ENCODE results near the gene BDH2.

BDH2 gene

DNA sequence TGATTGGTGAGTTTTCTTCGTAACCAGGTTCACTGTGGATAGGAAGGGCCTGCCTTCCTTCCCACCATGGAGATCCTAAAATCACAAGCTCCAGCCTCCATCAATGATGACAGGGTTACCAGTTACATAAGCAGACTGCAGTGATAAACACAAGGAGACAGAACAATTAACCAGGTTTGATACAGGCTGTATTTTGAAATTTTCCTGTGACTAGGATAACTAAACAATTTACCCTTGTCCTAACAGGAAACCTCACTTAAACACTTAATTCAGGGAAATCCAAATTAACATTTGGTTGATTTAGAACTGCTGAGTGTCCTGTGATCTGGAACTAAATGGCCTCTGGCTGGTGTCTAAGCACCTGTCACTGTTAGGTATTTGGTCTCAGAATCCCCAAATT, 20.0 kb downstream of the BDH2 start:
- no peak for DNase-seq

DNA sequence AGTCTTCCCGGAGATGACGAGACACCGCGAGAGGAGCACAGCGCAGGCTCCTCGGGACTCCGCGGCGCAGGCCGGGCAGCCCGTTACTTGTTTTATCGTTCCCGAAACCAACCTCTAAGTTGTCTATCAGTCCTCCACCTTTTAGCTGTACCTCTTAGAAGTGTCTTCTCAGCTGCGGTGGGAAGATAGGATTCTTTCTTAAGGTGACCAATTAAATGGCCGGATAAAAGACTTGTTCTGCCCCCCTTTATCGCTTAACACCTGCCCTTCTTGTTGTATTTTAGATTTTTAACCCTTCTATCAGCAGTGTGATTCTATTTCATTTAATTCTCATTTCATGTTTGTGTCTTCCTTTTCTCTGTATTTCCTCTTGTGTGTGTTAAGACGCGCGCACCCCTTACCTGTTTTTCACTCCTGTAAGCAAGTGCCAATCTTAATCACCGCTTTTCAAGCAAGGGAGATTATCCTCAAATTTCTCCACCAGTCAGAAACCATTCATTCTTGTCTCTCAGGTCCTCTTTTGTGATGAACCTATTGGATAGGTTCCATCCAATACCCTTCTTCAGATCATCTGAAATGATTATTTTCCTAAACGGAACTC, 22.8 kb downstream of the BDH2 start, which contains the start of gene SLC9B2:
Gene SLC9B2, minus strand, starts transcription at position 15 of the 601 bp plus-strand sequence. CDS start 9,211 bp downstream, outside the sequence.
- no peak for DNase-seq

GRCh38 chr4:103075894-103076746, 23.5 kb downstream of the BDH2 start:
- peak; percentile 68 for DNase-seq

- DNase-seq, result no peak
These were observed 24.2 kb downstream of the BDH2 start for GRCh38 chr4:103075435-103075893.

GRCh38 chr4:103074744-103075434, 24.7 kb downstream of the BDH2 start:
- no peak for DNase-seq

DNA sequence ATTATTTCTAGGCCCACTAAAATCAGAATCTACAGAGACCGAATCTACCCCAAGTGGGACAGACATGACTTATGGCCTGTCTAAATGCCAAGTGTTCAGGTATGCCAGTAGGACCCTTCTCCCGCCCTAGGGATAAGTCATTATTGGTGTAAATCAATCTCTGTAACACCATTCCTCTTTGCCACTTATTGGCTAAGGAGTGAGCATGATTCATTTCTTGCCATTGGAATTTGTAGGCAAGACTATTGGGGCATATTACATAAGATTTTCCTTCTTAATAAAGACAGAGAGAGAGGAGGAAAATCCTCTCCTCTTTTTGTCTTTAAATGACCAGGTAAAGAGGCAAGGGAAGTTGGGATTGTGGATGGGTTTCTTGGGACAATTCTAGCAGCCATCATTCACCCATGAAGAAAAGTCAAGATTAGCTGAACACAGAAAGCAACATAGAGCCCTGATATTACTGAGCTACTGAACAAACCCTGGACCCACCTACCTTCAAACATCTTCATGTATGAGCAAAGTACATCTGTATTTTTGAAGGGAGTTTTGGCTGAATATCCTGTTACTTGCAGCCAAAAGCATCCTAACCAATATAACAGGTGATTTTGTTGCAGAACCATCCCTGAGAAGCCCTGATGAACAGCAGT, 25.7 kb downstream of the BDH2 start:
- no peak for DNase-seq

- DNase-seq, result no peak
These were observed 31.6 kb downstream of the BDH2 start for GRCh38 chr4:103067841-103068547.

DNA sequence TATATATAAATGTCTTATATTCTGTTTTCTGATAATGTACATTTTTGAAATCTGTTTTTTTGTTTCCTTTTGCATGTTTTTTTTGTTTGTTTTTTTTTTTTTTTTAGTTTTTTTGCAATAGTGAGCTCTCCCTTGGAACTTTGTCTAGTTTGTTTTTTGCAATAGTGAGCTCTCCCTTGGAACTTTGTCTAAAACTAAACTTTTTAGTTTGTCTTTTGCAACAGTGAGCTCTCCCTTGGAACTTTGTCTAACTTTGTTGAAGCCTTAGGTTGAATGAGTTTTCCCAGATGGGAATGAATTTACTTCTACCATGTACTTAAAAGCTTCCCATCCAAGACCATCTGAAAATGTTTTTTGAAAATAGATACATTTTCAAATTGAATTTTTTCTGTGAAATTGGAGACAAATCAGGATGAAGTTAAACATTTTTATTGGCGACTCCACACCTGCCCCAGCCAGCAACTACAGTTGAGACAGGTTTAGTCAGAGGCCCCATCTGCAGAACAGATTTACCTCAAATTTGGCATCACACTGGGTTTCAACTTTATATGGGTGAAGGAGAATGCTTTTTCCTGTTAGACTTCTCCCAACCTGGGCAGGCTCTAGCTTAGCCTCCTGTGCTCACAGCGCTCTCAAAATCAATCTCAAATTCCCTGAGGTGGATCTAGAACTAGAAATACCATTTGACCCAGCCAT, 39.0 kb downstream of the BDH2 start:
- DNase-seq, result no peak

GRCh38 chr4:103054030-103054429, 45.6 kb downstream of the BDH2 start:
- DNase-seq, result no peak

- no peak for DNase-seq
These were observed 46.9 kb downstream of the BDH2 start for GRCh38 chr4:103052779-103053178.

GRCh38 chr4:103052145-103052544, 47.5 kb downstream of the BDH2 start:
- DNase-seq, result no peak

DNA sequence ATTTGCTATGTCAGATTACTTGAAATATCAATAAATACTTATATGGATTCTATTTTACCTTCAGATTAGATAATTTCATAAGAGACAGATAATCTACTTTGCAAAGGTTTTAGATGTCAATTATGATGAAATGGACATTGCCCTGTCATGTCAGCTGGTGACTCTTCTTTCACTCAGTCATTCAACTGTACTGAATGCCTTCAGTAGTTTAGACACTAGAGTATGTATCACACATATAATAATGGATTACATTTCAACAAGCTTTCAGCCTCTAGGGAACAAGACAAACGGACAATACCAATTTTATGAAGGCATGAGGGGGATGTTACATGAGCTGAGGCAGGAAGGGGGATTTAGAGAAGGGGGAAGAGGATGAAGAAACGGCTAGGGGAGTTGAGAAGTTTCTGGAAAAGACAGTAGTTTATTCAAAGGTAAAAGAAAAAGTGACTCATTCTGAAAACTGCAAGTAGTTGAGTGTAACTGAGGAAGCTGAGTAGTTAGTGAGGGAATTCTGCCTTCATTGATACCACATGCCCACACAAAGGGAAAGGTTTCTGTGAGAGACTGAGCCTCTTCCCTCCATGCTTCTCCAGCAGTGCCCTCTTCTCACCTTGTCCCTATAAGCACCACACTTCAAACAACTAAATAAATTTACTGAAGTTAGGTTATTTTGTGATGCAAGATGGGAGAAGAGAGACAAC, 48.7 kb downstream of the BDH2 start:
- no peak for DNase-seq

GRCh38 chr4:103046416-103047290, 53.0 kb downstream of the BDH2 start:
- no peak for DNase-seq

GRCh38 chr4:103044183-103044582, 55.5 kb downstream of the BDH2 start:
- no peak for DNase-seq

- DNase-seq, result no peak
These were observed 63.5 kb downstream of the BDH2 start for GRCh38 chr4:103036169-103036568.

DNA sequence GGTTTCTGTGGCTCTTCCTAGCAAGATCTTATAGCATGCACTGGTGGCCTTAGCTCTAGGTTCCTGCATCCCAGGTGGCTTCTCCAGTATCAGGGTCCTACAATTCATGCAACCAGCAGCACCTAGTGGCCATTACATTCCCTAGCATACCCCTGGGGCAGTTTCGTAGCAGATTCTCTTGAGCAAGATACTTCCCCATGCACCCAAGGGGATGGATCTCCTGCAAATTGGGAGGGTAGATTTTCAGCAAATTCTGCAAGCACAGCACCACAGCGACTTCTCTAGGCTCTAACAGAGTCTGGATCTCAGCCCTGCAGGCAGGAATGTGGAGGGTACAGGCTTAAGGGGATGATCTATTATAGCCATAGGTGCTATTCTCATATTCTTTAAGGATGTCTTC, 67.1 kb downstream of the BDH2 start:
- DNase-seq, result no peak

DNA sequence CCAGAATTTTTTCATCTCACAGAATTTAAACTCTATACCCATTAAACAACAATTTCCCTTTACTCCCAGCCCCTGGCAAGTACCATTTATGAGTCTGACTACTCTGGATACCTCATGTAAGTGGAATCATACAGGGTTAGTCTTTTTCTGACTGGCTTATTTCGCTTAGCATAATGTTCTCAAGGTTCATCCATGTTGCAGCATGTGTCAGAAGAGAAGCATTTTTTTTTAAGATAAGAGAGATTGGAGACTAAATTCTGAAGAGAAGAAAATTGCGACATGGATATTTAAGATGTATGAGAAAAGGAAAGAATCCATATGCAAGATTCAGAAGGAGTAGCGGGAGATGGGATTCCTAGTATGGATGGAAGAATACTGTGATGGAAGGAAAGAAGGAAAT, 68.8 kb downstream of the BDH2 start:
- no peak for DNase-seq

DNA sequence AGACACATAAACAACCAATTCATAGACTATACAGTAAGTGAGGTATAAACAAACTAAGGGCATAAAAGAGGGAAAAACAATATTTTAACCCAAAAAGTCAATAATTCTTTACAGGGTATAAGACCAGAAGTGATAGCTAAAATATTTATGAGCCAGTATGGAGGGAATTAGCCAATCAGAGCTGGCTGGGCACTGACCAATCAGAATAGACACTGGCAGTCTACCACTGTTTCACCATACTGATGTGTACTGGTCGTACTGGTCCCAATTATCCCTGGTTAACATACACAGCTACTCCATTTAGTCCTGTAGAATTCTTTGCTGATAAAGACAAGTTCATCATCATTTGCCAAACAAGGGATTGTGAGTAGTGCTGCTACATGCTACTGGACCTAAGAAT, 70.3 kb downstream of the BDH2 start:
- no peak for DNase-seq

Data from NK-92 treated with Interleukin-12 subunit alpha and Interleukin-12 subunit beta, amount 100 ng/mL, for 24 hours (cell line).